ENCODE data around the gene TMEM150C. TPM values are rescaled to one million over a fixed set of nuclear protein-coding genes. Genes with fewer than 3 reads are reported as not detected.
"Not testable (repeated sequence)": the region's sequence is repeated elsewhere in the genome, so short reads cannot be mapped to it uniquely, and the experiment has no call there.

TMEM150C gene
- polyA plus RNA-seq, 1 donor (not counting 4 experiments of a cell fraction or from before 2014, with no cell fraction given): 0.07 TPM

DNA sequence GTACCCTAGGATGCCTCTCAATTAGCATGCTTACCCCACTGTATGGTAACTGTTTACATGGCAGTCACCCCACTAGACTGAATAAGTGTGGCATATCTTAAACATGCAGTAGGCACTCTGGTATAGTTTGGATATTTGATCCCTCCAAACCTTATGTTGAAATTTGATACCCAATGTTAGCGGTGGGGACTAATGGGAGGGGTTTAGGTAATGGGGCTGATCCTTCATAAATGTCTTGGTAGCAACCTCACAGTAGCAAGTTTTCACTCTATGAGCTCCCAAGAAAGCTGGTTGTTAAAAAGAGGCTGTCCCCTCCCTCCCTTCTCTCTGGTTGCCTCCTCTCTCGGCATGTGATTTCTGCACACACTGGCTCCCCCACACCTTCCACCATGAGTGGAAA is 10.1 kb downstream of the TMEM150C start:
- no peaks in the 10 kb centered on the region for H4K20me1 ChIP-seq (ENCODE audit: control insufficient read depth, extremely low read depth, insufficient read depth, low read length)
- H3K4me2 ChIP-seq (ENCODE audit: control insufficient read depth, extremely low read depth, insufficient read depth, low read depth, low read length): no peak overlapping the region
- TF ChIP-seq, protein P1, sequence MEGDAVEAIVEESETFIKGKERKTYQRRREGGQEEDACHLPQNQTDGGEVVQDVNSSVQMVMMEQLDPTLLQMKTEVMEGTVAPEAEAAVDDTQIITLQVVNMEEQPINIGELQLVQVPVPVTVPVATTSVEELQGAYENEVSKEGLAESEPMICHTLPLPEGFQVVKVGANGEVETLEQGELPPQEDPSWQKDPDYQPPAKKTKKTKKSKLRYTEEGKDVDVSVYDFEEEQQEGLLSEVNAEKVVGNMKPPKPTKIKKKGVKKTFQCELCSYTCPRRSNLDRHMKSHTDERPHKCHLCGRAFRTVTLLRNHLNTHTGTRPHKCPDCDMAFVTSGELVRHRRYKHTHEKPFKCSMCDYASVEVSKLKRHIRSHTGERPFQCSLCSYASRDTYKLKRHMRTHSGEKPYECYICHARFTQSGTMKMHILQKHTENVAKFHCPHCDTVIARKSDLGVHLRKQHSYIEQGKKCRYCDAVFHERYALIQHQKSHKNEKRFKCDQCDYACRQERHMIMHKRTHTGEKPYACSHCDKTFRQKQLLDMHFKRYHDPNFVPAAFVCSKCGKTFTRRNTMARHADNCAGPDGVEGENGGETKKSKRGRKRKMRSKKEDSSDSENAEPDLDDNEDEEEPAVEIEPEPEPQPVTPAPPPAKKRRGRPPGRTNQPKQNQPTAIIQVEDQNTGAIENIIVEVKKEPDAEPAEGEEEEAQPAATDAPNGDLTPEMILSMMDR (optimal IDR thresholded peaks at IDR 0.05 in 1 of 3, IDR thresholded peaks at IDR 0.05 in 1 of 3, conservative IDR thresholded peaks at IDR 0.05 in 1 of 3; ENCODE audit: extremely low read depth in 1 of 3, insufficient read depth in 2 of 3, low read length in 3 of 3): no peak
- TF ChIP-seq EZH2 (IDR thresholded peaks at IDR 0.05; ENCODE audit: low read length): no peak
- FAIRE-seq (no peak), DNase-seq (ENCODE audit: low read depth, low spot score) (no peak)
- no peak overlapping the region for H3K27ac ChIP-seq (ENCODE audit: control insufficient read depth, insufficient read depth, low read length)
- dilution Hi-C loops (cut with MboI; ENCODE audit: extremely low pct_ligation_motif_present, low sequenced_read_pairs): no loop called here
- H3K4me1 ChIP-seq (ENCODE audit: control insufficient read depth, extremely low read depth, insufficient read depth, low read length): no peaks in the 10 kb centered on the region
- no peaks in the 10 kb centered on the region for H3K79me2 ChIP-seq (ENCODE audit: control insufficient read depth, insufficient read depth, low read length)
- no peak overlapping the region for H2AFZ ChIP-seq (ENCODE audit: control insufficient read depth, low read length)
- H3K4me3 ChIP-seq (ENCODE audit: control insufficient read depth in 2 of 3, extremely low read depth in 1 of 3, insufficient read depth in 2 of 3, low read depth in 1 of 3, low read length in 3 of 3): no peak overlapping the region
- H3K9me1 ChIP-seq (ENCODE audit: control insufficient read depth, extremely low read depth, insufficient read depth, low read length): no peaks in the 10 kb centered on the region
- peaks cover 6% of the 10 kb centered on the region for H3K27me3 ChIP-seq (ENCODE audit: control insufficient read depth, extremely low read depth, insufficient read depth, low read length)
- no peaks in the 10 kb centered on the region for H3K36me3 ChIP-seq (ENCODE audit: control insufficient read depth in 2 of 2, extremely low read depth in 1 of 2, insufficient read depth in 2 of 2, low read length in 2 of 2)
- H3K9ac ChIP-seq (ENCODE audit: control insufficient read depth, extremely low read depth, insufficient read depth, low read length): no peak overlapping the region
- H3K9me3 ChIP-seq (ENCODE audit: control insufficient read depth, low read depth, low read length): no peaks in the 10 kb centered on the region

DNA sequence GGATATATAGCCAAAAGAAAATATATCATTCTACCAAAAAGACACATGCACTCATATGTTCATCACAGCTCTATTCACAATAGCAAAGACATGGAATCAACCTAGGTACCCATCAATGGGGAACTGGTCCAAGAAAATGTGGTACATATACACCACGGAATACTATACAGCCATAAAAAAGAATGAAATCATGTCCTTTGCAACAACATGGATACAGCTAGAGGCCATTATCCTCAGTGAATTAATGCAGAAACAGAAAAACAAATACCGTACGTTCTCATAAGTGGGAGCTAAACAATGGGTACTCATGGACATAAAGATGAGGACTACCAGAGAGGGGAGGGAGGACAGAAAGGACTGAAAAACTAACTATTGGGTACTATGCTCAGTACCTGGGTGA is 13.9 kb downstream of the TMEM150C start:
- H2AFZ ChIP-seq (ENCODE audit: control insufficient read depth, low read length); H4K20me1 ChIP-seq (ENCODE audit: control insufficient read depth, extremely low read depth, insufficient read depth, low read length); DNase-seq (ENCODE audit: low read depth, low spot score); H3K9me1 ChIP-seq (ENCODE audit: control insufficient read depth, extremely low read depth, insufficient read depth, low read length); H3K9me3 ChIP-seq (ENCODE audit: control insufficient read depth, low read depth, low read length); H3K79me2 ChIP-seq (ENCODE audit: control insufficient read depth, insufficient read depth, low read length); H3K27ac ChIP-seq (ENCODE audit: control insufficient read depth, insufficient read depth, low read length); FAIRE-seq; H3K9ac ChIP-seq (ENCODE audit: control insufficient read depth, extremely low read depth, insufficient read depth, low read length); H3K4me1 ChIP-seq (ENCODE audit: control insufficient read depth, extremely low read depth, insufficient read depth, low read length); H3K27me3 ChIP-seq (ENCODE audit: control insufficient read depth, extremely low read depth, insufficient read depth, low read length); H3K36me3 ChIP-seq (ENCODE audit: control insufficient read depth in 2 of 2, extremely low read depth in 1 of 2, insufficient read depth in 2 of 2, low read length in 2 of 2); H3K4me3 ChIP-seq (ENCODE audit: control insufficient read depth in 2 of 3, extremely low read depth in 1 of 3, insufficient read depth in 2 of 3, low read depth in 1 of 3, low read length in 3 of 3); H3K4me2 ChIP-seq (ENCODE audit: control insufficient read depth, extremely low read depth, insufficient read depth, low read depth, low read length); dilution Hi-C loops (cut with MboI; ENCODE audit: extremely low pct_ligation_motif_present, low sequenced_read_pairs): not testable (repeated sequence)

DNA sequence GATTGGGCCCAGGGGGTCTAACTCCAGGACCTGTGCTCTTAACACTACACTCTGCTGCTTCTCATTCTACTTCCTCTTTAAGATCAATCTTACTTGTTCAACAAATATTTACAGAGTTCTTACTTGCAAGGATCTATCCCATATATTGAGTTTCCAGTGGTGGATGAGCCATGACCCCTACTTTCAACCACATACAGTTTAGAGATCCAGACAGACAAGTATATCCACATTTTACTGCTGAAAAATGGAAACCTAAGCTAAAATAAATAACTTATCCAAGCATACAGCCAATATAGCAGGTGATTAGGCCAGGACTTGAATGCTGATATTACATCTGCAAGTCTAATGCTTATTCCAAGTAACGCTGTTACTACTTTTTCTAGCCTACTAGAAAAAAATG is 18.7 kb downstream of the TMEM150C start:
- no peaks in the 10 kb centered on the region for H4K20me1 ChIP-seq (ENCODE audit: control insufficient read depth, extremely low read depth, insufficient read depth, low read length)
- no peak overlapping the region for H3K27ac ChIP-seq (ENCODE audit: control insufficient read depth, insufficient read depth, low read length)
- H3K4me1 ChIP-seq (ENCODE audit: control insufficient read depth, extremely low read depth, insufficient read depth, low read length): no peaks in the 10 kb centered on the region
- H3K36me3 ChIP-seq (ENCODE audit: control insufficient read depth in 2 of 2, extremely low read depth in 1 of 2, insufficient read depth in 2 of 2, low read length in 2 of 2): no peaks in the 10 kb centered on the region
- TF ChIP-seq EZH2 (IDR thresholded peaks at IDR 0.05; ENCODE audit: low read length): no peak
- TF ChIP-seq, protein P1 (optimal IDR thresholded peaks at IDR 0.05 in 1 of 3, IDR thresholded peaks at IDR 0.05 in 1 of 3, conservative IDR thresholded peaks at IDR 0.05 in 1 of 3; ENCODE audit: extremely low read depth in 1 of 3, insufficient read depth in 2 of 3, low read length in 3 of 3): no peak
- no peak overlapping the region for H3K4me3 ChIP-seq (ENCODE audit: control insufficient read depth in 2 of 3, extremely low read depth in 1 of 3, insufficient read depth in 2 of 3, low read depth in 1 of 3, low read length in 3 of 3)
- FAIRE-seq (no peak), DNase-seq (ENCODE audit: low read depth, low spot score) (no peak)
- no peaks in the 10 kb centered on the region for H3K9me1 ChIP-seq (ENCODE audit: control insufficient read depth, extremely low read depth, insufficient read depth, low read length)
- dilution Hi-C loops (cut with MboI; ENCODE audit: extremely low pct_ligation_motif_present, low sequenced_read_pairs): no loop called here
- H3K9ac ChIP-seq (ENCODE audit: control insufficient read depth, extremely low read depth, insufficient read depth, low read length): no peak overlapping the region
- H2AFZ ChIP-seq (ENCODE audit: control insufficient read depth, low read length): no peak overlapping the region
- no peaks in the 10 kb centered on the region for H3K9me3 ChIP-seq (ENCODE audit: control insufficient read depth, low read depth, low read length)
- H3K79me2 ChIP-seq (ENCODE audit: control insufficient read depth, insufficient read depth, low read length): no peaks in the 10 kb centered on the region
- H3K4me2 ChIP-seq (ENCODE audit: control insufficient read depth, extremely low read depth, insufficient read depth, low read depth, low read length): no peak overlapping the region
- H3K27me3 ChIP-seq (ENCODE audit: control insufficient read depth, extremely low read depth, insufficient read depth, low read length): no peaks in the 10 kb centered on the region
